DMS153 (cell line): ENCODE data around the gene COL3A1.

Experiments
- DNase-seq: peaks from one replicate; lab custom pipeline; 2025; lab: John Stamatoyannopoulos, UW

Gene COL3A1

DNA sequence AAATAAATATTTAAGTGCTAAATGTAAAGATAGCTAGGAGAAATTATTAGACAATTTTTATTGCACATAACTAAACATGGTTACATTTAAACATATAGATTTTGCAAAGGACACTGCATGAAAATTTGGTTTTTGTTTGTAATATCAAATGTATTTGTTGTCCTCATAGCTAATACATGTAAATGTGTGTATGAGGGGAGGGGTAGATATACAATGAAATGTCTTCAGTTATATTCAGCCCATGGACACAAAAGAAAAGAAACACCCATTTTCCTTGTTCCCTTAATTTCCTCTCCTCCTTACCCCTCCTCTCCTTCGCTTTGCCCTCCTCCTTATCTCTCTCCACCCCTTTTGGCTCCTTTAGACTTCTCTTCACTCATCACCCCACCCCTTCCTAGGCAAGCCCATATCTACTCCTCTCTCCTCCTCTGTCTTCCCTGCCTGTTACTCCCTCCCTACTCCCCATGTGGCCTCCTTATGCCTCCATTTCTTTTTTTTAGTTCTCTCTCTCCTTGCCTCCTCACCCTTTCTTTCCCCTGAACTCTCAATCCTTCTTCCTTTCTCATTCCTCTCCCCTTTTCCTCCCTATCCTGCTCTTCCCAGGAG is 1.4 kb downstream of the COL3A1 start:
- no peak for DNase-seq

DNA sequence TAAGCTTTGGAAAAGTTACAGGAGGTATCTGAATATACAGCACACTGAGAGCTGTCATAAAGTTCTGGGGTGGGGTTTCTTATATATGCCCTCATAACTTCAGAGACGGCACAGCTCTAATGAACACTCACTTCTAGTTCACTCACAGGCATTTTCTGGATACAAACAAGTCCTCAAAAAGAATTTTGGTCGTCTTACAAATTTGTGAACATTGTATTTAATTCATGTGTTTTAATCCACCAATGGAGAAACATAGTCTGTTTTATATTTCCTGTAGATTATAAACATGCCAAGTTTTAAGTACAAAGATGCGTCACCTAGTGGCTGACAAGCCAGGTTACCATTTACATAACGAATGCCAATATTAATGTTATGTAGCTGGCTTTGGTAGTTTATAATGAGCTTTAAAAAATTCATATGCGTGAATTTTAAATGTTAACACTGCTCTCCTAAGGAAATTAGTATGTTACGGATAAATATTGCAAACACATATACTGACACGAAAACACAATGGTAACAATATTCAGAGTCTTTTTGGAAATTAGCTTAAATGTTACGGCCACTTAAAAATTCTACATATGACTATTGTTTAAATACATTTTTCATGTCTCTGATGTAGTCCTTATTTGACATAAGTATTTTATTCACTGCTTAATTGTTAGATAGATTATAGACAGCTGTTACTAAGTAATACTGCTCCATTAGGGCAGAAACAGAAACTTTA is 2.5 kb downstream of the COL3A1 start:
- DNase-seq: no peak

DNA sequence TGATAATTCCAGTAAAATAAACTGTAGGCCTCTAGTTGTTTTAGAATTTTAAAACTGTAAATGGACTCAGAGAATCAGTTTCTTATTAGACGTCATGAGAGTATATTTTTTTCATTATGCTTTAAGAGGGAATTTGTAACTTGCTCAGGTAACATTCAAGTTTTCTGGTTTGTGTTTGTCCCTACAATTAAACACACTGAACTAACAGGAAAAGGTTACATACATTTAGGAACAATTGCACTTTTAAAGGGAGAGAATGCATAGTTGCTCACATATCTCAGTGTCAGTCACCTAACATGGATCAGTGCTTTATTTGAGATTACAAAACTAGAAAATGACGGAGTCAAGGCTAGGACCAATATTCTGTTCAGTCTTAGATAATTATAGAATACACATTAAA is 3.1 kb downstream of the COL3A1 start:
- DNase-seq: no peak

DNA sequence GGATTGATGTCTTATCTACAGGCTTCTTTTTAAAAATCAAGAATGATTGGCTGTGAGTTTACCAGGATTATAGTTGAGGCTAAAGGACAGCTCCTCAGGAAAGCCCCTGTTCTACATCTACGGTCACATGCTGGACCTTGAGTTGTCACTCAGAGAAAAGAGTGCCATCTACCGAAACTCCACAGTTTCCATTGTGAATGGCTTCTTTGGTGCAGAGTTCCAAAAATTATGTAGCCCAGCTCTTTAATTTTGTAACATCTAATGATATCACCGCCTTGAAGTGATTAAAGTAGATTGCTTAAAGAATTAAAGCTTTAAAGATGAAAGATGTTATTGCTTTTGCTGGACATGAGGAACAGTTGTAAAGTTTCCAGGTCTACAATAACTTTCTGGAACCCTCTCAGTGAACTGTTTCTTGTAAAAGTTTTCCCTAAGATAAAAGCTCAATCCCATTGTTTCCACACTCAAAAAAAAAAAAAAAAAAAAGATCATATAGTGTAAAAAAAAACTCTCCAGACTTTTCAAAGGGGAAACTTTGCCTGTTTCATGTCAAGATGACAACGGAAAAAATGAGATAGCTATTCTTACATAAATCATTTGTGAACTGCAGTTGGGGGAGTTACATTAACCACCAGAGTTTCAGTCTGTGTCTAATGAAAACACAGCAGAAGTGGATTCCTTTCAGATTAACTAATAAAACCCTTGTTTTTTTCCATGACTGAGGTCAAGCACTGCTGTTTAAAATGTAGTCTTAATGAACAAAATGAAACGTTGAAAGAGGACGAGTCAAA is 4.3 kb downstream of the COL3A1 start:
- DNase-seq: no peak

DNA sequence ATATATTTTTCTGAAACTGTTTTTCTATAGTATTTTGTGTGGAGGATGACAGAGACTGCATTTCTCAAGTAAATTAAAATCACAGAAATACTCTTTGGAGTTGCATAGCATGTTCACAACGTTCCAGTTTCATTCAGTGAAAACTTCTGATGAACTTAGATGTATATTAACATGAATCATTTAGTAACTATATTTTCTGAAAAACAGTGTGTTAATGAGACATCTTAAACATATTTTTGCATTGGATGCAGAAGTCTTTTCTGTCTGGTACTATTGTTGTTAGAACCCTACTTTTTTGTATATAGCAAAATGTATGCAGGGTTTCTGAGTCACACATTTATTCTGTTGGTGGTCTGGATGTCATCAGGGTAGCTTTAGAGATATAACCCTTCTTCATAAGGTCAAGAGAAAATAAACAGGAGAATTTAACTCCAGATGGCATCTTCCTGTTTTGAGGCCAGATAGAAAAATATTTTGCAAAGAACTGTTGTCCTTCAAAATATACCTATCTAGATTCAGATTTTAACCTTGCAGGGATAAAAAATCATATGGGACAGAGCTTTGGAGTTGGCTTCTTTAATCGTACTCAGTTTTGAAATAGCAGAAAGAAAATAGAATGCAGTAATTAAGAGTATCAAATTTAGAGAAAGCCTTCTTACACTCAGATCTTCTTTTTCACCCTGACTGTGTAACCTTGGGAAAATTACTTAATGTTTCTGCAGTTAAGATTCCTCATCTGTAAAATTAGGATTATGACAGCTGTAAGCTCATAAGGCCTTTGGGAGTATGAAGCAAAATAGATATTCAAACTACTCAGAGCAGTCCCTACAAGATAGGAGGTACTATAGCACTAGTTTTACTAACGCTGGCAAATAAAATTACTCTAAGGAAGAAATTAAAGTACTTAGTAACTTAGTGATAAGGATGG is 5.3 kb downstream of the COL3A1 start:
- no peak for DNase-seq

DNA sequence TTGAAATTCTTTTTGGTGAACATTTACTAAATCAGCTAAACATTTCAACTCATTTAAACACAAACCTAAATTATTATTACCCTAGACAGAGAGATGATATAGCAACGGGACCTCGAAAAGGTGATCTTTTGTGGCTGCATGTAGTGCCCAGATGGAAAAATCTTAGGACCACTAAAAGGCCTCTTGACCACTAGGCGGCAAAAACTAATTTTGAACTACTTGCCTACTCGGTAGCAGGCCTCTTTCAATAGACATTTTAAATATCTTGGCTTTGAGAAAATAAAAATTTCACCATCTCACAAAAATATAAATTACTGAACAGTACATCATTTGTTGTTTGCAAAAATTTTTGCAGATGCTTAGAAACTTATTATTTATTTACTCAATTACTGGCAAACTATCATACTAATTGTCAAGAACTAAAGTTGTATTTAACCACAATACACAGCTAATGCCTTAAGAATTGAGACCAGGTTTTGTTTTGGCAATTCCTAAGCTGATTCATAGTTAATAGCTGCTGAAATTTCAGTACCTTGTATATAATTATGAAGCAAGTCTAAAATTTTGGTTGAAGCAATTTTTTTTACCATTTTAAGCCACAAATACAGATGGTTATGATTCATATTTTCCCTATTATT is 9.4 kb downstream of the COL3A1 start:
- no peak for DNase-seq

DNA sequence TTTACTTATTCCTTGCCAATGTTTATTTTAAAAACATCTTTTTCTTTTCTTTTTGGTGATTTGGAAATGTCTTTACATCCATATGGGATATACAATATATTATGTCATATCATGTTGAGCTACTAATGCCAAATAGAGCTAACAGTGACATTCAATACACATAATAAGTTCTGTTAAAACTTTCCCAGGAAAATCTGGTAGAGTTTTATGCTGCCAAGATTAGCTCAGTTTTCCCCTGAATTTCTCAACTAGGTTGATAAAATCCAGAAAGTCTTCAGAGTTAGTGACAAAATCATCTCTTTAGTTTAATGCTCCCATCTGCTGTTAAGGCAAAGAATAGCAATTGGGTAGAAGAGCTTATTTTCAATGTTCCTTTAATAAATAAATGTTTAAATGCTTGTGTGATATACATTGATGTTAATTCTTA is 9.9 kb downstream of the COL3A1 start:
- DNase-seq: no peak

DNA sequence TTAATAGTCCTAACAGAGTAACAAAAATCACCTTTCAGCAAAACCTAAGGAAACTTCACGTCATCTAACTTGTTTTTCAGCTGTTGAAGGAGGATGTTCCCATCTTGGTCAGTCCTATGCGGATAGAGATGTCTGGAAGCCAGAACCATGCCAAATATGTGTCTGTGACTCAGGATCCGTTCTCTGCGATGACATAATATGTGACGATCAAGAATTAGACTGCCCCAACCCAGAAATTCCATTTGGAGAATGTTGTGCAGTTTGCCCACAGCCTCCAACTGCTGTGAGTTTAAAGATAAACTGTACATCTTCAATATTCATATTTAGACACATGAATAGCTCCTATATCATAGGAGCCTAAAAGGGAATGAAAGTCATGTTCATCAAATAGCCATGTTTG is 10.5 kb downstream of the COL3A1 start:
- no peak for DNase-seq

DNA sequence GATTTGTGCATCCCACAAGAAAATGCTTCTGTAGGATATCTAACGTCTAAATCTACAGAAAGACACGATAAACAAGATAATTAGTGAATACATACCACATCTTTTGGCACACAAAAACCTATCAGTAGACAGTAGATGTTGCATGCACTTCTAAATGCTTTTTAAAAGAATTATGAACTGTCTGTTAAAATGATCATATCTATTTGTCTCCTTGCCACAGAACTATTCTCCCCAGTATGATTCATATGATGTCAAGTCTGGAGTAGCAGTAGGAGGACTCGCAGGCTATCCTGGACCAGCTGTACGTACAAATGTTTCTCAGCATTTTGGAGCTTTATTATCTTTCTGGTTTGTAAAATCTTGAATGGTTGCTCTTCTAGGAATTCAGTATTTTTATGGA is 12.7 kb downstream of the COL3A1 start:
- no peak for DNase-seq

DNA sequence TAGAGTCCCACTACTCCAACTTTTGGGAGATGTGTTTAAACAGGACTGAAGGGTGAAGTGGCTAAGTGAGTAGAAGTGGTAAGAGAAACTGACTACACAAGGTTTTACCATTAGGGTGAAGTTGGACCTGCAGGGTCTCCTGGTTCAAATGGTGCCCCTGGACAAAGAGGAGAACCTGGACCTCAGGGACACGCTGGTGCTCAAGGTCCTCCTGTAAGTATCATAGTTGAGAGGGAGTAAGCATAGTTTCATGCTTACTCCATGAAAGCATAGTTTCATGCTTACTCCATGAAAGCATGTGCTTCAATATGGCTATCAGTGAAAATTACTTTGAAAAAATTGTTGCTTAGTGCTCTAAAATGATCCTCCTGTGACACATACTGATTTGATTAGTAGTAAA is 19.1 kb downstream of the COL3A1 start:
- DNase-seq: no peak

DNA sequence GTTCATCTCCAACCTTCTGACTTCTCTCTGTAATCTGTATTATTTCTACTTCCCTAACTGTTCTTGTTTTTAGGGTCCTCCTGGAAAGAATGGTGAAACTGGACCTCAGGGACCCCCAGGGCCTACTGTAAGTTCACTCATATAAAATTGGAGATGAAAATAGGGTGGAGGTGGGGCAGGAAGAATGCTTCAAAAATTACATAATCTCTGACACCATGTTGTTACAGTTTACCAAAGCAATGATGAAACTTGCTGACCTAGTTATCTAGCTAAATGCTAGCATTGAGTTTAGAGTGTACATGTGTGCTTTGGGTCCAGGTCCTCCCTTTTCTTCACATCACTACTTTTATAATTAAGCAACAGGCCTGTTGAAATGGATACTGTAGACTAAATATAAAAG is 23.1 kb downstream of the COL3A1 start:
- no peak for DNase-seq

DNA sequence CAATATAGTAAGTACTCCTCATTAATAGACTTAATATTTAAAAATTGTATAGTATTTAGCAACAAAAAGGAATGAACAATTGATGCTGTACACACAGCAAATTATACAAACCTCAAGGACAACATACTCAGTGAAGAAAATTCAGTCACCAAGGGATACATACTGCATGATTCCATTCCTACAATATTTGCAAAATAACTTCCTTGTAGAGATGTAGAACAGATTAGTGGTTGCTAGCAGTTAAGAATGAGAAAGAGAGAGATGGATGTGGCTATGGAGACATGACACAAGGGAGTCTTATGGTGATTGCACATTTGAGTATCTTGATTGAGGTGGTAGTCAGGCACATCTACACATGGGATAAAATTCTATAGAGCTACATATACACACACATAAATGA is 26.0 kb downstream of the COL3A1 start:
- no peak for DNase-seq

DNA sequence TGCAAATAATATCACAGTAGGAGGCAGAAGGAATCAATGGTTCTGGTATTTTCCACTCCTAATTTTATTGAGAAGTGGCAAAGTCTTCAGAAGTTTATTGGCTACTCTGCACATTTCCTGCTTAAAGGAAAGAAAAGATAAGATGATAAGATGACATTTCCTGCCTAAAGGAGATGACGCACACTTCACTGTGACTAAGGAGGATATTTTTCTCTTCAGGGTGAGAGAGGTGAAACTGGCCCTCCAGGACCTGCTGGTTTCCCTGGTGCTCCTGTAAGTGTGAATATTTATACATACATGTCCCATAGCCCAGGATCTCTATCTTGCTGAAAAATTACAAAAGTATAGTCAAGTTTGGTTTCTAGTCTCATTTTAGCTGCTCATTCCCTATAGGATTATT is 27.9 kb downstream of the COL3A1 start:
- DNase-seq: no peak

DNA sequence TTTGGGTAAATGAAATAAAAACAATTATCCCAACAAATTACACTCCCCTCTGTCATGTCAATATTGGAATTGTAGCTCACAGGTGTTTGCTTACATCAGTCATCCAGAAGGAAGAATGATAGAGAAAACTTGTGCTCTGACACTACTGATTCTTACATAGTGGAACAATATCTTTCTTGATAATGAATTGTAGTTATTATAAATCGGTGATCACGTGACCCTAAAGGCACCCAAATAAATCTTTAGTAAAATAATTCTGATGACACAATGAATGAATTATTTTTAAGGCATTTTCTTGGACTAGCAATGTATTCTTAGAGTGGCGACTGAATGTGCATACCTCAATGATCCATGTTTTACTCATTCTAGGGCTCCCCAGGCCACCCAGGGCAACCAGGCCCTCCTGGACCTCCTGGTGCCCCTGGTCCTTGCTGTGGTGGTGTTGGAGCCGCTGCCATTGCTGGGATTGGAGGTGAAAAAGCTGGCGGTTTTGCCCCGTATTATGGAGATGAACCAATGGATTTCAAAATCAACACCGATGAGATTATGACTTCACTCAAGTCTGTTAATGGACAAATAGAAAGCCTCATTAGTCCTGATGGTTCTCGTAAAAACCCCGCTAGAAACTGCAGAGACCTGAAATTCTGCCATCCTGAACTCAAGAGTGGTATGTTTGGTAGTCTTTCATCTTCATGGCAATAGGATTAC is 34.5 kb downstream of the COL3A1 start:
- DNase-seq: no peak

DNA sequence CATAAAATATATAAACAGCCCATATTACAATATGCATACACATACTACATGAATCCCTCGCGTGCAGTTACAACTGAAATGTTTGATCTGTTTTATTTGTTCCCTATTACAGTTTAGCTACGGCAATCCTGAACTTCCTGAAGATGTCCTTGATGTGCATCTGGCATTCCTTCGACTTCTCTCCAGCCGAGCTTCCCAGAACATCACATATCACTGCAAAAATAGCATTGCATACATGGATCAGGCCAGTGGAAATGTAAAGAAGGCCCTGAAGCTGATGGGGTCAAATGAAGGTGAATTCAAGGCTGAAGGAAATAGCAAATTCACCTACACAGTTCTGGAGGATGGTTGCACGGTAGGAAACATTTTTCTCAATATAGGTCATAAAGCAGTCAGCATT is 36.4 kb downstream of the COL3A1 start:
- DNase-seq: no peak

DNA sequence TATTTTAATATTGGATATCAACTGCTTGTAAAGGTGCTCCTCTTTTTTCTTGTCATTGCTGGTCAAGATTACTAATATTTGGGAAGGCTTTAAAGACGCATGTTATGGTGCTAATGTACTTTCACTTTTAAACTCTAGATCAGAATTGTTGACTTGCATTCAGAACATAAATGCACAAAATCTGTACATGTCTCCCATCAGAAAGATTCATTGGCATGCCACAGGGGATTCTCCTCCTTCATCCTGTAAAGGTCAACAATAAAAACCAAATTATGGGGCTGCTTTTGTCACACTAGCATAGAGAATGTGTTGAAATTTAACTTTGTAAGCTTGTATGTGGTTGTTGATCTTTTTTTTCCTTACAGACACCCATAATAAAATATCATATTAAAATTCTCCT is 38.2 kb downstream of the COL3A1 start:
- no peak for DNase-seq

DNA sequence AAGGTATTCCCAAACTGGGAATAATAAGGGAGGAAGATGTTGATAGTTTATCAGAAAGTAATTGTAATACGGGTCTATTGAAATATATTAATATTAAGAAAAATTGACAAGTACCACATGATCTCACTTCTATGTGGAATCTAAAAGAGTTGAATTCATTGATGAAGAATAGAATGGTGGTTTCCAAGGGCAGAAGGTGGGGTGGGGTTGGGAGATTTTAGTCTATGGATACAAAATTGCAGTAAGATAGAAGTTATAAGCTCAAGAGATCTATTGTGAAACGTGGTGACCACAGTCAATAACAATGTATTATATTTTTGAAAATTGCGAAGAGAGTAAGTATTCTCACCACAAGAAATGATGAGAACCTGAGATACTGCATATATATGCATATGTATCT is 38.9 kb downstream of the COL3A1 start:
- DNase-seq: no peak

DNA sequence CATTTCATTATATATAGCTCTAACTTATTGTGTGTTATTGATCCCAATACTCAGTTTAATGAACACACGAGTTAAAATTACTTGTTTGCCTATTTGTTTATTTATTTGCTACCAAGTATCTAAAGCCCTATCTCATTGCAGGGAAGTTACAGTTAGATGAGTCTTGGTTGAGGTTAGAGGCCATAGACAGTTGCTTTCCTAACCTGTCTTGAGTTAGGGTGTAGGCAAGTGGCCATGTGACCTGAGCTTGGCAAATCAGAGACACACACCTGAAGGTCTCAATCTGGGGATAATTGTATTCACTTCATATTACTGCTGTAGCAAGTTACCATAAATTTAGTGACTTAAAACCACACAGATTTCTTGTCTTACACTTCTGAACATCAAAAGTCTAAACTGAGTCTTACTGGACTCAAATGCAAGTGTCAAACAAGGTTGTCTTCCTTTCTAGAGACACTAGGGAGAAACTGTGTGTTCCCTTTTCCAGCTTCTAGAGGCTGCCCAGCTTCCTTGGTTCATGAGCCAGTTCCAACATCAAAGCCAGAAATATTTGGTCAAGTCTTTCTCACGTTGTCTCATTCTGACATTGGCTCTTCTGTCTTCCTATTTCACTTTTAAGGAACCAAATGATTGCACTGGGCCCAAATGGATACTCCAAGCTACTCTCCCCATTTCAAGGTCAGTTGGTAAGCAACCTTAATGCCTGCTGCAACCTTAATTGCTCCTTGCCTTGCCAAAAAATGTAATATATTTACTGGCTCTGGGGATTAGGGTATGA is 39.7 kb downstream of the COL3A1 start:
- DNase-seq: no peak

DNA sequence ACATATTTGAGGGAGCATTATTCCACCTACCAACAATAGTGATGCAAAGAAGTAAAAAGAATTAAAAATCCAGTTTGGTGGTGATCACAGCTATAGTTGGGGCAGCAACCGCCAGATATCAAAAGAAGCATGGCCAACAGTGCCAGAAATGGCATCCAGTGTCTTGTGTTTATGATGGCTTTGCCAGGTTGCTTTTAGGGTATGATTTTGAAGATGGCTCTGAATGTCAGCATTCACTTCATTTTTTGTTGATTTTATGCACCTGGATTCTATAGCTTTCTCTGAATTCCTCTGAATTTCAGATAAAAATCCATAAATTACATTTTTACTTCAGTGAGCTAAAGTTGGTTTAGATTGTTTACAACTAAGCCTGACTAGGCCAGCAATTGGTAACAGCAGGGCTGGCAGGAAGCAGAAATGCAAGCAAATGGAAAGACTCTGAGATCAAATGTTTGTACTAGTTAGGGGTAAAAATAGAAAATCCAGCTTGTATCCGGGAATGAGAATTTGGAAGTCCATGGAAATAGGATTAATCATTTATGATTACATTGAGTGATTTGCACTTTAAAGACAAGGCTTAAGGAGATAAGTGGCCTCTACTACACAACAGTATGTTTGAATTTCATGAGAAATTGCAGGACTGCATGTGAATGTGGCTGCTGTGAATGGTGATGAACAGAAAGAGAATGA is 40.4 kb downstream of the COL3A1 start:
- DNase-seq: no peak

DNA sequence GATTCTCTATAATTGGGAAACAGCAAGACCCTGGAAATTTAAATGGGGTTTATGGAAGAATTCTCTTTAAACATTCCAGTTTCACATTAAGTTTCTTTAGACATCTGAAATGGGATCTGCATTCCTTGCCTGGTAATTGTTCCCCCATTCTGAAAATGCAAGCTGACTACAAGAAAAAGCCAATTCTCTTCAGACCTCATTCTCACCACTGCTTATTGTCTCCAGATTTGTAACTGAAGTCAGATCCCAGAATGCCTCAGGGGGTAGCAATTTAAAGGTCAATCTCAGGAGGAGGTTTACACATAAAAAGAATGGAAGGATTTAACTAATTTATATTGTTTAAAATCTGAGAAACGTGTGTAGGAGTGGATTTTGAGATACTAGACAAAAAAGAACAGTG is 41.2 kb downstream of the COL3A1 start:
- no peak for DNase-seq
